GM10266 (cell line): Measurements from ENCODE around the gene CADM4.
A peak's percentile ranks its signal among the peaks of the same experiment; 100 is the strongest.

Experiments used
- DNase-seq: peaks from one replicate; pipeline ENCODE4 v3.0.0; 2012; ENCODE audit errors: extremely low spot score
- TF ChIP-seq, protein P1 (sequence below): IDR thresholded peaks from 2 replicates; pipeline ENCODE4 v1.5.1; 2012; ENCODE audit warnings: mild to moderate bottlenecking, low read depth; ENCODE audit not compliant: control insufficient read depth, insufficient read depth; ENCODE audit errors: missing control alignments

Gene CADM4

DNA sequence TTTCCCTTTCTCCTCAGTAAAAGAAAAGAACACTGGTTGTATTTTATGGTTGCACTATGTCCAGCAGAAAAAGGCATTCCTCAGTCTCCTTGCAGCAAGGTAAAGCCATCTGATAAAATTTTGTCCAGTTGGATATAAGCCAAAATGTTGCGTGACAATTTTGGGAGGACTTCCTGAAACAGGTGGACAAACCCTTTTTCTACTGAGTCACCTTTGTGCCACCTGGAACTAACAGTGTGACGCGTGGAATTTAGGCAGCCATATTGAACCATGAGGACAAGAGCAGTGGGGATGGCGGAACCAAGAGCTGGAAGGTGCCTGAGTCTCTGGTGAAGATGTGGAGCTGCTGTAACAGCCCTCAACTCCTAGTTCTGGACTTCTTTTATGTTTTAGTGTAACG is 8.2 kb downstream of the CADM4 start:
- TF ChIP-seq, protein P1, sequence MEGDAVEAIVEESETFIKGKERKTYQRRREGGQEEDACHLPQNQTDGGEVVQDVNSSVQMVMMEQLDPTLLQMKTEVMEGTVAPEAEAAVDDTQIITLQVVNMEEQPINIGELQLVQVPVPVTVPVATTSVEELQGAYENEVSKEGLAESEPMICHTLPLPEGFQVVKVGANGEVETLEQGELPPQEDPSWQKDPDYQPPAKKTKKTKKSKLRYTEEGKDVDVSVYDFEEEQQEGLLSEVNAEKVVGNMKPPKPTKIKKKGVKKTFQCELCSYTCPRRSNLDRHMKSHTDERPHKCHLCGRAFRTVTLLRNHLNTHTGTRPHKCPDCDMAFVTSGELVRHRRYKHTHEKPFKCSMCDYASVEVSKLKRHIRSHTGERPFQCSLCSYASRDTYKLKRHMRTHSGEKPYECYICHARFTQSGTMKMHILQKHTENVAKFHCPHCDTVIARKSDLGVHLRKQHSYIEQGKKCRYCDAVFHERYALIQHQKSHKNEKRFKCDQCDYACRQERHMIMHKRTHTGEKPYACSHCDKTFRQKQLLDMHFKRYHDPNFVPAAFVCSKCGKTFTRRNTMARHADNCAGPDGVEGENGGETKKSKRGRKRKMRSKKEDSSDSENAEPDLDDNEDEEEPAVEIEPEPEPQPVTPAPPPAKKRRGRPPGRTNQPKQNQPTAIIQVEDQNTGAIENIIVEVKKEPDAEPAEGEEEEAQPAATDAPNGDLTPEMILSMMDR, result no peak
- DNase-seq, result no peak

DNA sequence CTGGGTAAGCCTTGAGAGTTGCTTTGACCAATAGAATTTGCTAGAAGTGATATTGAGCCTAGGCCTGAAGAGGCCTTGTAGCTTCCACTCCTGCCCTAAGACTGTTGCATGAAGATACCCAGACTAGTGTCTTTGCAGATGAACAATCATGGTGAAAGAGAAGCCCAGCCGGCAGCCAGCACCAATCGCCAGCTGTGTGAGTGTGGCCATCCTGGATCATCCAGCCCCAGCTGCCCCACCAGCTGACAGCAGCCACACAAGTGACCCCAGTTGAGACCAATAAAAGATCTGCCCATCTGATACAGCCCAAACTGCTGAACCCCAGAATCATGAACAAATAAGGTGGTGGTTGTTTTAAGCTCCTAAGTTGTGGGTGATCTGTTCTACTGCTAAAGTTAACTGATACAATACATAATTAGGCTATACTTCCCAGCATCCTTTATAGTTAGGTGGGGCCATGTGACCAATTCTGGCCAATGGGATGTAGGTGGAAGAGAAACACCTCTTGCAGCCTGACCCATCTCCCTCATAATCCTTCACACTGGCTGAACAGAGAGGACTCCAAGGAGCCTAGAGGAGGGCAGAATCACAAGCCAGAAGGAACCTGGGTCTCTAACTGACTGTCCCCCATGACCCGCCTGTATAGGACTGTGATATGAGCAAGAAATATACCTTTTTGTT is 10.9 kb downstream of the CADM4 start:
- no peak for DNase-seq
- TF ChIP-seq, protein P1, result no peak

DNA sequence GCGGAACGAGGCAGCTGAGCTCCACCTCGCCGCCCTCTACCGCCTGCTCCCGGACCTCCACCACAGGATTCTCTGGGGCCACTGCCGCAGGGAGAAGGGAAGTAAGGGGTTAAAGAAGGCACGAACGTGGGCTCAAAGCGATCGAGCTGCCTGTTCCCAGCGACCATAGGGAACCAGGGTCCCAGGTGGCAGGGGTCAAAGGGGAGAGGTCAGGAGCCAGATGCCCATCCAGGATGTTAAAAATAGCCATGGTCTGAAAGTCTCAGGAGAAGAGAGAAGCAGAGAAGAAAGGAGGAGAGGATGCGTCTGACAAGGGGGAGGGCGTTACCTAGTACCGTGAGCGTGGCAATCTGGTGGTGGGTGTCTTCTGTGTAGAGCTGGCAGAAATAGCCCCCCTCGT is 12.8 kb downstream of the CADM4 start:
- no peak for DNase-seq
- TF ChIP-seq, protein P1, result no peak

DNA sequence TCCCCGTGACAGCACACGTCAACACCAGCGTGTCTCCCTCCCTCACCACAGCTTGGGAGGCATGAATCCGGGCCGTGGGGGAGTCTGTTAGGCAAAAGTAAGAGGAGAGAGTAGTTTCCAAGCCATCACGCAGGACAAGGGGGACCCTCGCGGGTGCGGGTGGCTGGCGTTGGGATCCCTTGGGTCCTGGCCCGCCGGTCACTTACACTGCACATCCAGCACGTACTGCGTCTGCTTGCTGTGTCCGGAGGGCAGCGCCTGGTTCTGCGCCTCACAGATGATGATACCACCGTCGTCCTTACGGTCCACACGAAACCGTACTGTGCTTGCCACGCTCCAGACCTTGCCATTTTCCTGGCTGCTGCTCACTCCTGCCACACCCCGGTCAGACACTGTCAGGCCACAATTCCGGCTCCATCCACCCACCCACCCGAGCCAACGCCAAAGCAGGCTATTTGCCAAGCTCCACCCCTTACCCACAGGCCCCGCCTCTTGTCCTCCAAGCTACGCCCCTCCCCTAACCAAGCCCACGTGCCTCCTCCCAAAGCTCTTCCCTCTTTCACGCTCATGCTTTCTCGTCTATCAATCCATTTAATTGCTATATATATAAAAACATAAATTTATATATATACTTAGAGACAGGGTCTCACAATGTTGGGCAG is 13.6 kb downstream of the CADM4 start:
- TF ChIP-seq, protein P1, result no peak
- no peak for DNase-seq

DNA sequence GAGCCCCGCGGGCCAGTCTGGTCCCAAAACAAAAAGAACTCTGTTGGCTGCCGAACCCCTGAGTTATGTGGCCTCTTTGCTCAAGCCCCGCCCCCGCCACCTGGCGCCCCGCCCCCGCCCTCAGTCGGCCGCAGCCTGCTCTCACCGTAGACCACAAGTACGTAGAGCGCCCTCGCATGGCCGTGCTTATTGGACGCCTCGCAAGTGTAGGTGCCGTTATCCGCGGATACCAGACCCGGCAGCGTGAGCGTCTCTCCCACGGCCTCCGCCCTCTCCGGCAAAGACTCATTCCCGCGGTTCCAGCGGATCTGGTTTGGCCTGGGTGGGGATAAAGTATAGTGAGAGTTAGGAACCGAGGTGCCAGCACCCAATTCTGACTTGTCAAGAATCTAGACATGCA is 14.7 kb downstream of the CADM4 start:
- TF ChIP-seq, protein P1, result peak; percentile 73
- peak; percentile 88 for DNase-seq

DNA sequence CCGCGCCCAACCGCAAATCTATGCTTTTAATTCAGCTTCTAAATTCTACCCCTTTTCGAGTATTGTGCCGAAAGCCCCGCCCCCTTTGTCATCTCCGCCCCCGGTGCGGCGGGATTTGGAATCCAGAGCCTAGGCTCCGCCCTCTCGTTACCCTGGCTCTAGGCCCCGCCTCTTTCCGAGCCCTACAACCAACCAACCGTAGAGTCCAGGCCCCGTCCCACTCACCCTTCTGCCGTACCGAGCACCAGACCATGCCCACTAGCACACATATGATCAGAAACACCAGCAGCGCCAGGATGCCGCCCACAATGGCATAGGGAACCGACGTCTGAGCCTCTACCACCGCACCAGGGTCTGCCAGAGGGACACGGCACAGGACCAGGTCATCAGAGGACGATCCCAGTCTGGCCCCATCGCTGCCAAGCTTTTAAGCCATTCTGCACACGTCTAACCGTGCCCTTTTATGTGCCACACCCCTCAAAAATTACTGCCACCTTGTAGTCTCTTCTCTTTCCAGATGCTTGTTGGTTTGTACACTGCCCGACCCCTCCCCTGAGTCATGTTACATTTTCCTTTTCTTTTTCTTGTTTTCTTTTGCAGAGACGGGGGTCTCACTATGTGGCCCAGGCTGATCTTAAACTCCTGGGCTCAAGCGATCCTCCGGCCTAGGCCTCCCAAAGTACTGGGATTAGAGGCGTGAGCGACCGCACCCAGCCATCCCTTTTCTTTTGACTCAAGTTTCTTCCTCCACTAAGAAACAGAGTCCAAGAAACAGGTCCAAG is 15.6 kb downstream of the CADM4 start:
- TF ChIP-seq, protein P1, result no peak
- DNase-seq, result no peak
